CD14-positive monocyte (primary cell): Measurements from ENCODE around the gene DHX32. TPM values are rescaled to one million over a fixed set of nuclear protein-coding genes. Genes with fewer than 3 reads are reported as not detected.
"Not testable (repeated sequence)": the region's sequence is repeated elsewhere in the genome, so short reads cannot be mapped to it uniquely, and the experiment has no call there.

Experiments
- DNase-seq, 3 donors: peaks; one replicate each; pipeline ENCODE4 v3.0.0-alpha.2; 2011 to 2022
- H2AFZ ChIP-seq: 2 replicates; pipeline ENCODE4 v1.6.0; 2012; ENCODE audit warnings: mild to moderate bottlenecking, low read depth, low read length, inconsistent platforms; ENCODE audit not compliant: insufficient read depth, poor library complexity, severe bottlenecking
- H3K27ac ChIP-seq, 2 donors: 1 replicate in 1 of 2; 2 replicates in 1 of 2; pipeline ENCODE4 v1.5.1; 2012 to 2013; ENCODE audit warnings: low read length in 2 of 2, control low read depth in 1 of 2, inconsistent platforms in 1 of 2, low read depth in 1 of 2, mild to moderate bottlenecking in 1 of 2
- H3K27me3 ChIP-seq, 2 donors: one replicate each; pipeline versions ENCODE4 v1.6.0 to v1.6.1; 2011 to 2013; ENCODE audit warnings: low read length in 2 of 2; ENCODE audit not compliant: control insufficient read depth in 2 of 2, insufficient read depth in 2 of 2
- H3K36me3 ChIP-seq, 2 donors: replicated peaks in 1 of 2; 1 replicate in 1 of 2; 2 replicates in 1 of 2; pipeline versions ENCODE4 v1.5.1 to v1.6.1; 2012 to 2013; ENCODE audit warnings: low read length in 2 of 2, control low read depth in 1 of 2, inconsistent platforms in 1 of 2, mild to moderate bottlenecking in 1 of 2; ENCODE audit not compliant: insufficient read depth in 2 of 2, control insufficient read depth in 1 of 2
- H3K4me1 ChIP-seq, 2 donors: 1 replicate in 1 of 2; 2 replicates in 1 of 2; pipeline versions ENCODE4 v1.5.1 to v1.6.1; 2012 to 2013; ENCODE audit warnings: low read length in 2 of 2, control low read depth in 1 of 2, inconsistent platforms in 1 of 2, mild to moderate bottlenecking in 1 of 2, moderate library complexity in 1 of 2; ENCODE audit not compliant: insufficient read depth in 2 of 2, control insufficient read depth in 1 of 2
- H3K4me2 ChIP-seq: replicated peaks from 2 replicates; pipeline ENCODE3; 2012; ENCODE audit warnings: low read length, moderate library complexity, mild to moderate bottlenecking; ENCODE audit not compliant: poor library complexity, severe bottlenecking; ENCODE audit errors: extremely low read depth
- H3K4me3 ChIP-seq, 3 experiments: fragments of 200-600 bp in 1 of 3; sonication (generic) in 1 of 3; replicated peaks in 1 of 3; 1 replicate in 2 of 3; 2 replicates in 1 of 3; pipeline ENCODE4 v1.5.1; 2011 to 2013; ENCODE audit warnings: low read length in 3 of 3, mild to moderate bottlenecking in 3 of 3, control low read depth in 2 of 3, low read depth in 2 of 3, inconsistent platforms in 1 of 3, moderate library complexity in 1 of 3
- H3K79me2 ChIP-seq: 2 replicates; pipeline ENCODE4 v1.6.0; 2012; ENCODE audit warnings: mild to moderate bottlenecking, control low read depth, inconsistent platforms, low read length, moderate library complexity; ENCODE audit not compliant: insufficient read depth
- H3K9ac ChIP-seq: 2 replicates; pipeline ENCODE4 v1.6.0; 2017; ENCODE audit warnings: low read length, mild to moderate bottlenecking; ENCODE audit not compliant: insufficient read depth, poor library complexity, severe bottlenecking
- H3K9me3 ChIP-seq, 2 donors: replicated peaks in 1 of 2; 1 replicate in 1 of 2; 2 replicates in 1 of 2; pipeline versions ENCODE4 v1.5.1 to v1.6.1; 2012 to 2013; ENCODE audit warnings: low read length in 2 of 2, control low read depth in 1 of 2; ENCODE audit not compliant: control insufficient read depth in 1 of 2, insufficient read depth in 1 of 2
- H4K20me1 ChIP-seq: 2 replicates; pipeline ENCODE4 v1.6.0; 2012; ENCODE audit warnings: mild to moderate bottlenecking, low read length, control low read depth, moderate library complexity; ENCODE audit not compliant: insufficient read depth
- H3K27ac Mint-ChIP-seq, 7 donors: one replicate each; pipeline ENCODE4 v1.8.0; 2020; ENCODE audit warnings: mild to moderate bottlenecking in 7 of 7, mixed read lengths in 7 of 7, moderate library complexity in 6 of 7, inconsistent platforms in 2 of 7
- H3K27me3 Mint-ChIP-seq, 3 donors: one replicate each; pipeline ENCODE4 v1.8.0; 2021 to 2022; ENCODE audit warnings: low read depth in 3 of 3, mild to moderate bottlenecking in 3 of 3, mixed read lengths in 3 of 3, moderate library complexity in 3 of 3, inconsistent platforms in 1 of 3
- H3K36me3 Mint-ChIP-seq, 2 donors: one replicate each; pipeline ENCODE4 v1.8.0; 2020; ENCODE audit warnings: mixed read lengths in 2 of 2, inconsistent platforms in 1 of 2, mild to moderate bottlenecking in 1 of 2
- H3K4me1 Mint-ChIP-seq: one replicate; pipeline ENCODE4 v1.8.0; 2020; ENCODE audit warnings: mild to moderate bottlenecking, mixed read lengths
- H3K4me3 Mint-ChIP-seq, 2 donors: one replicate each; pipeline ENCODE4 v1.8.0; 2020; ENCODE audit warnings: mild to moderate bottlenecking in 2 of 2, mixed read lengths in 2 of 2, moderate library complexity in 1 of 2
- H3K9me3 Mint-ChIP-seq, 7 donors: one replicate each; pipeline ENCODE4 v1.8.0; 2020 to 2022; ENCODE audit warnings: mixed read lengths in 7 of 7, mild to moderate bottlenecking in 6 of 7, moderate library complexity in 6 of 7, inconsistent platforms in 2 of 7
- WGBS: methylation state at CpG from one replicate; pipeline ENCODE4 v1.1.5; 2013; ENCODE audit warnings: missing lambda C conversion rate; ENCODE audit not compliant: insufficient coverage; 5-methylcytosine and 5-hydroxymethylcytosine counted together
- intact Hi-C, 2 donors: fragments of 100-400 bp; cut with micrococcal nuclease; formaldehyde crosslinking; loops; one replicate each; pipeline versions ENCODE4 v1.15.0 to v1.15.1; 2023
- polyA plus RNA-seq, 3 donors: library from polyadenylated mRNA; depleted of rRNA in 1 of 3; unstranded in 2 of 3; stranded (reverse) in 1 of 3; fragments of 300-500 nt in 2 of 3; fragments of >200 nt in 1 of 3; fragmentation: Illumina TruSeq in 2 of 3; gene quantifications; 1 replicate in 2 of 3; 2 replicates in 1 of 3; pipeline ENCODE4 v1.2.3, GENCODE V29; 2012 to 2021
- TF ChIP-seq, protein P1 (sequence below): fragments of 200-600 bp; IDR thresholded peaks from one replicate; pipeline ENCODE4 v1.8.0; 2022; ENCODE audit warnings: antibody characterized with exemption, mild to moderate bottlenecking

DHX32 gene
- polyA plus RNA-seq, 3 donors = 6.0 to 20.5 (median 16.4) TPM

GRCh38 chr10:125911990-125912389, 30.9 kb upstream of the DHX32 start:
- no peaks in the 10 kb centered on the region for H3K36me3 ChIP-seq
- TF ChIP-seq, protein P1, sequence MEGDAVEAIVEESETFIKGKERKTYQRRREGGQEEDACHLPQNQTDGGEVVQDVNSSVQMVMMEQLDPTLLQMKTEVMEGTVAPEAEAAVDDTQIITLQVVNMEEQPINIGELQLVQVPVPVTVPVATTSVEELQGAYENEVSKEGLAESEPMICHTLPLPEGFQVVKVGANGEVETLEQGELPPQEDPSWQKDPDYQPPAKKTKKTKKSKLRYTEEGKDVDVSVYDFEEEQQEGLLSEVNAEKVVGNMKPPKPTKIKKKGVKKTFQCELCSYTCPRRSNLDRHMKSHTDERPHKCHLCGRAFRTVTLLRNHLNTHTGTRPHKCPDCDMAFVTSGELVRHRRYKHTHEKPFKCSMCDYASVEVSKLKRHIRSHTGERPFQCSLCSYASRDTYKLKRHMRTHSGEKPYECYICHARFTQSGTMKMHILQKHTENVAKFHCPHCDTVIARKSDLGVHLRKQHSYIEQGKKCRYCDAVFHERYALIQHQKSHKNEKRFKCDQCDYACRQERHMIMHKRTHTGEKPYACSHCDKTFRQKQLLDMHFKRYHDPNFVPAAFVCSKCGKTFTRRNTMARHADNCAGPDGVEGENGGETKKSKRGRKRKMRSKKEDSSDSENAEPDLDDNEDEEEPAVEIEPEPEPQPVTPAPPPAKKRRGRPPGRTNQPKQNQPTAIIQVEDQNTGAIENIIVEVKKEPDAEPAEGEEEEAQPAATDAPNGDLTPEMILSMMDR = no peak
- Mint-ChIP-seq H3K27ac (no peak overlapping the region), H3K27me3 (no peaks in the 10 kb centered on the region), H3K4me3 (no peak overlapping the region), H3K9me3 (peaks cover 0 to 3% (median 0%) of the 10 kb centered on the region in 7 donors), H3K4me1 (no peaks in the 10 kb centered on the region), H3K36me3 (no peaks in the 10 kb centered on the region)
- H3K9me3 ChIP-seq = peaks cover 0 to 2% of the 10 kb centered on the region in 2 donors
- no peaks in the 10 kb centered on the region for H3K4me1 ChIP-seq
- H2AFZ ChIP-seq = no peak overlapping the region
- no peaks in the 10 kb centered on the region for H3K27me3 ChIP-seq
- no peak overlapping the region for H3K4me3 ChIP-seq
- no peak overlapping the region for H3K9ac ChIP-seq
- no CpG with 5 or more reads among the region's 4 CpGs for whole genome bisulfite sequencing
- no peak overlapping the region for H3K27ac ChIP-seq
- DNase-seq = no peak
- intact Hi-C loops = no loop called here
- no peaks in the 10 kb centered on the region for H3K79me2 ChIP-seq
- H4K20me1 ChIP-seq = no peaks in the 10 kb centered on the region
- H3K4me2 ChIP-seq = no peak overlapping the region

GRCh38 chr10:125911145-125911544, 30.1 kb upstream of the DHX32 start:
- H3K4me3 ChIP-seq = no peak overlapping the region
- no peaks in the 10 kb centered on the region for H4K20me1 ChIP-seq
- no peak overlapping the region for H3K4me3 Mint-ChIP-seq
- no peak overlapping the region for H3K9ac ChIP-seq
- H2AFZ ChIP-seq = no peak overlapping the region
- no peak overlapping the region for H3K27ac ChIP-seq
- H3K36me3 ChIP-seq = no peaks in the 10 kb centered on the region
- H3K36me3 Mint-ChIP-seq = no peaks in the 10 kb centered on the region
- no peak overlapping the region for H3K27ac Mint-ChIP-seq
- TF ChIP-seq, protein P1 = no peak
- H3K4me2 ChIP-seq = no peak overlapping the region
- WGBS = 100% methylated on average over 4 of the region's 10 CpGs
- no peaks in the 10 kb centered on the region for H3K4me1 ChIP-seq
- peaks cover 0 to 3% (median 0%) of the 10 kb centered on the region in 7 donors for H3K9me3 Mint-ChIP-seq
- H3K9me3 ChIP-seq = peaks cover 0 to 2% of the 10 kb centered on the region in 2 donors
- intact Hi-C loops = no loop called here
- no peaks in the 10 kb centered on the region for H3K4me1 Mint-ChIP-seq
- no peaks in the 10 kb centered on the region for H3K27me3 ChIP-seq
- H3K79me2 ChIP-seq = no peaks in the 10 kb centered on the region
- no peaks in the 10 kb centered on the region for H3K27me3 Mint-ChIP-seq
- no peak for DNase-seq

DNA sequence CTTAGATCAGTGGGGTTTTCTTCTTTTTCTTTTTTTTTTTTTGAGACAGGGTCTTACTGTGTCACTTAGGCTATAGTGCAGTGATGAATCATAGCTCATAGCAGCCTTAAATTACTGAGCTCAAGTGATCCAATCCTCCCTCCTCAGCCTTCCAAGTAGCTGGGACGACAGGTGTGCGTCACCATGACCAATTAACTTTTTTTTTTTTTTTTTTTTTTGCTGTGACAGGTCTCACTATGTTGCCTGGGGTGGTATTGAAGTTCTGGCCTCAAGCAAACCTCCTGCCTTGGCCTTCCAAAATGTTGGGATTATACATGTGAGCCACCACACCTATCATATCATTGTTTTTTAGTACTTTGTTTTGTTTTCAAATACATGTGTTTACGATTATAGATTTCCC, 28.4 kb upstream of the DHX32 start:
- H3K27me3 Mint-ChIP-seq, H2AFZ ChIP-seq, H4K20me1 ChIP-seq, H3K27ac ChIP-seq, H3K4me1 Mint-ChIP-seq, H3K36me3 ChIP-seq, H3K9me3 Mint-ChIP-seq, H3K9ac ChIP-seq, H3K9me3 ChIP-seq, H3K79me2 ChIP-seq, H3K27ac Mint-ChIP-seq, H3K36me3 Mint-ChIP-seq, DNase-seq, intact Hi-C loops, H3K4me2 ChIP-seq, H3K27me3 ChIP-seq, H3K4me3 Mint-ChIP-seq, H3K4me1 ChIP-seq, H3K4me3 ChIP-seq: not testable (repeated sequence)
- WGBS = no CpG with 5 or more reads among the region's 3 CpGs
